HCT116 (cell line): ENCODE results near the gene ADD1. TPM values are rescaled to one million over a fixed set of nuclear protein-coding genes. Genes with fewer than 3 reads are reported as not detected.

Source experiments
- ATAC-seq: fragments of 200-7000 bp; cut with Tn5 transposase; 2 replicates; pipeline ENCODE4 v1.9.1; 2020; ENCODE audit warnings: mild to moderate bottlenecking, moderate library complexity
- BruUV-seq: library from RNA; stranded (reverse); fragments of 400-500 nt; replicated peaks from 2 replicates; lab custom pipeline; 2021; lab: Mats Ljungman, UMichigan
- CTCF ChIA-PET: fragments of 300-600 bp; sonication (Branson Sonifier 250); formaldehyde crosslinking; loops from one replicate; lab custom pipeline; 2021; ENCODE audit warnings: antibody characterized with exemption; lab: Charles Lee
- POLR2A ChIA-PET: fragments of 300-600, 350-600 bp; sonication (Branson Sonifier 250); formaldehyde crosslinking; loops from one replicate; lab custom pipeline; 2021; ENCODE audit warnings: antibody characterized with exemption; lab: Charles Lee
- RAD21 ChIA-PET, 2 experiments: fragments of 300-600 bp; sonication (Branson Sonifier 250); formaldehyde crosslinking; loops; one replicate each; lab custom pipeline; 2023; ENCODE audit warnings: low total read pairs in 2 of 2; ENCODE audit not compliant: uncharacterized antibody in 2 of 2, unreplicated experiment in 2 of 2, low non-redundant PET in 1 of 2; lab: Charles Lee
- DNase-seq: peaks from one replicate; pipeline ENCODE4 v3.0.0-alpha.2; 2010; ENCODE audit warnings: low read depth, low spot score
- H2AFZ ChIP-seq: fragments of 200-600 bp; shearing (Covaris generic), sonication (generic); 2 replicates; pipeline ENCODE4 v1.6.1; 2017; ENCODE audit warnings: low read depth, mixed run types, mixed read lengths, antibody characterized with exemption, low read length; ENCODE audit not compliant: poor library complexity, severe bottlenecking
- H3K27ac ChIP-seq: 2 replicates; pipeline ENCODE4 v1.5.1; 2012; ENCODE audit warnings: low read depth, low read length
- H3K27me3 ChIP-seq: fragments of 200-600 bp; sonication (generic); 2 replicates; pipeline ENCODE4 v1.6.1; 2016; ENCODE audit warnings: mixed run types, low read length, mixed read lengths; ENCODE audit not compliant: insufficient read depth
- H3K36me3 ChIP-seq, 2 experiments: fragments of 200-500 bp in 1 of 2; fragments of 200-600 bp in 1 of 2; sonication (Bioruptor generic) in 1 of 2; sonication (generic) in 1 of 2; 2 replicates each; pipeline versions ENCODE4 v1.5.1 to v1.6.1; 2014 to 2016; ENCODE audit warnings: low read length in 2 of 2, inconsistent platforms in 1 of 2, mixed read lengths in 1 of 2, mixed run types in 1 of 2; ENCODE audit not compliant: insufficient read depth in 2 of 2, control insufficient read depth in 1 of 2
- H3K4me1 ChIP-seq, 2 experiments: fragments of 200-600 bp in 1 of 2; sonication (generic) in 1 of 2; 2 replicates each; pipeline versions ENCODE4 v1.5.1 to v1.6.1; 2012 to 2017; ENCODE audit warnings: low read length in 2 of 2, inconsistent platforms in 1 of 2, mild to moderate bottlenecking in 1 of 2, mixed read lengths in 1 of 2, mixed run types in 1 of 2, moderate library complexity in 1 of 2; ENCODE audit not compliant: insufficient read depth in 2 of 2, control insufficient read depth in 1 of 2
- H3K4me2 ChIP-seq: fragments of 200-600 bp; sonication (generic); 2 replicates; pipeline ENCODE4 v1.6.1; 2017; ENCODE audit warnings: mixed run types, low read length, mixed read lengths
- H3K4me3 ChIP-seq, 2 experiments: fragments of 200-600 bp in 1 of 2; sonication (generic) in 1 of 2; replicated peaks in 1 of 2; 2 replicates each; pipeline ENCODE4 v1.5.1; 2011 to 2016; ENCODE audit warnings: low read length in 2 of 2, control low read depth in 1 of 2, low read depth in 1 of 2, mild to moderate bottlenecking in 1 of 2, mixed read lengths in 1 of 2, mixed run types in 1 of 2
- H3K79me2 ChIP-seq: fragments of 200-600 bp; sonication (generic); 2 replicates; pipeline ENCODE4 v1.6.1; 2017; ENCODE audit warnings: mild to moderate bottlenecking, mixed run types, low read length, moderate library complexity, mixed read lengths; ENCODE audit not compliant: insufficient read depth
- H3K9ac ChIP-seq: fragments of 200-600 bp; sonication (generic); 2 replicates; pipeline ENCODE4 v1.6.1; 2016; ENCODE audit warnings: low read length, mixed read lengths
- H3K9me2 ChIP-seq: fragments of 200-600 bp; sonication (generic), shearing (Covaris generic); 2 replicates; pipeline ENCODE4 v1.6.1; 2017; ENCODE audit warnings: mixed run types, mild to moderate bottlenecking, moderate library complexity; ENCODE audit not compliant: insufficient read depth
- H3K9me3 ChIP-seq, 2 experiments: fragments of 200-500 bp in 1 of 2; fragments of 200-600 bp in 1 of 2; sonication (Bioruptor generic) in 1 of 2; sonication (generic) in 1 of 2; 2 replicates each; pipeline ENCODE4 v1.6.1; 2014 to 2017; ENCODE audit warnings: low read length in 2 of 2, mixed read lengths in 2 of 2, inconsistent platforms in 1 of 2, low read depth in 1 of 2, mild to moderate bottlenecking in 1 of 2, mixed run types in 1 of 2, moderate library complexity in 1 of 2; ENCODE audit not compliant: control insufficient read depth in 1 of 2, insufficient read depth in 1 of 2
- H4K20me1 ChIP-seq: fragments of 200-600 bp; sonication (generic), shearing (Covaris generic); 2 replicates; pipeline ENCODE4 v1.6.1; 2017; ENCODE audit warnings: mixed run types, mild to moderate bottlenecking, moderate library complexity; ENCODE audit not compliant: insufficient read depth
- CBX3 ChIP-seq: IDR thresholded peaks from 2 replicates; pipeline ENCODE4 v1.6.1; 2012; ENCODE audit warnings: low read depth
- CEBPB ChIP-seq: IDR thresholded peaks from 2 replicates; pipeline ENCODE4 v1.6.1; 2012; ENCODE audit warnings: low read depth
- EGR1 ChIP-seq: IDR thresholded peaks from 2 replicates; pipeline ENCODE4 v1.6.1; 2012; ENCODE audit warnings: low read depth
- ELF1 ChIP-seq: IDR thresholded peaks from 2 replicates; pipeline ENCODE4 v1.6.1; 2012; ENCODE audit warnings: low read depth, borderline replicate concordance
- EZH2 ChIP-seq: fragments of 200-600 bp; sonication (generic); IDR thresholded peaks from 2 replicates; pipeline ENCODE4 v1.6.1; 2017; ENCODE audit warnings: antibody characterized with exemption, mixed run types
- EZH2phosphoT487 ChIP-seq: fragments of 200-600 bp; IDR thresholded peaks from 2 replicates; pipeline ENCODE4 v1.6.1; 2018; ENCODE audit warnings: antibody characterized with exemption, borderline replicate concordance
- FOSL1 ChIP-seq: IDR thresholded peaks from 2 replicates; pipeline ENCODE4 v1.6.1; 2012; ENCODE audit warnings: low read depth
- JUND ChIP-seq: IDR thresholded peaks from 2 replicates; pipeline ENCODE4 v1.6.1; 2012
- RAD21 ChIP-seq: IDR thresholded peaks from 2 replicates; pipeline ENCODE4 v1.6.1; 2012; ENCODE audit warnings: low read depth, mild to moderate bottlenecking
- SIN3A ChIP-seq: IDR thresholded peaks from 2 replicates; pipeline ENCODE4 v1.6.1; 2012; ENCODE audit warnings: low read depth
- SP1 ChIP-seq: IDR thresholded peaks from 2 replicates; pipeline ENCODE4 v1.6.1; 2012; ENCODE audit warnings: low read depth
- SRF ChIP-seq: IDR thresholded peaks from 2 replicates; pipeline ENCODE4 v1.6.1; 2012; ENCODE audit warnings: low read depth
- TCF7L2 ChIP-seq: IDR thresholded peaks from 2 replicates; pipeline ENCODE4 v1.7.0; 2011; ENCODE audit warnings: borderline replicate concordance, inconsistent platforms; ENCODE audit not compliant: insufficient read depth, insufficient read length; ENCODE audit errors: extremely low read depth
- YY1 ChIP-seq: IDR thresholded peaks from 2 replicates; pipeline ENCODE4 v1.6.1; 2011; ENCODE audit warnings: low read length, low read depth, moderate library complexity, mild to moderate bottlenecking; ENCODE audit not compliant: insufficient replicate concordance; ENCODE audit errors: extremely low read depth
- ZFX ChIP-seq: fragments of 450-650 bp; IDR thresholded peaks from 2 replicates; pipeline ENCODE4 v1.6.1; 2017
- ZNF274 ChIP-seq: fragments of 200-500 bp; sonication (Bioruptor generic); IDR thresholded peaks from 2 replicates; pipeline ENCODE4 v1.6.1; 2014; ENCODE audit warnings: mild to moderate bottlenecking, low read depth, low read length, inconsistent platforms
- intact Hi-C: fragments of 100-400 bp; cut with micrococcal nuclease; formaldehyde crosslinking; loops from 2 replicates; pipeline ENCODE4 v1.10.0; 2022
- total RNA-seq: library from RNA; stranded (reverse); gene quantifications from one replicate; pipeline ENCODE4 v1.2.1, GENCODE V29; 2021; ENCODE audit not compliant: unreplicated experiment
- TF ChIP-seq, protein P1 (sequence below): IDR thresholded peaks from 2 replicates; pipeline ENCODE4 v1.6.1; 2012; ENCODE audit warnings: low read depth
- TF ChIP-seq, protein P2 (sequence below): IDR thresholded peaks from 2 replicates; pipeline ENCODE4 v1.6.1; 2012
- TF ChIP-seq, protein P3 (sequence below): IDR thresholded peaks from 2 replicates; pipeline ENCODE4 v1.6.1; 2012

The ADD1 gene
- total RNA-seq, 1 experiment from 2014 or later, result 139 TPM

DNA sequence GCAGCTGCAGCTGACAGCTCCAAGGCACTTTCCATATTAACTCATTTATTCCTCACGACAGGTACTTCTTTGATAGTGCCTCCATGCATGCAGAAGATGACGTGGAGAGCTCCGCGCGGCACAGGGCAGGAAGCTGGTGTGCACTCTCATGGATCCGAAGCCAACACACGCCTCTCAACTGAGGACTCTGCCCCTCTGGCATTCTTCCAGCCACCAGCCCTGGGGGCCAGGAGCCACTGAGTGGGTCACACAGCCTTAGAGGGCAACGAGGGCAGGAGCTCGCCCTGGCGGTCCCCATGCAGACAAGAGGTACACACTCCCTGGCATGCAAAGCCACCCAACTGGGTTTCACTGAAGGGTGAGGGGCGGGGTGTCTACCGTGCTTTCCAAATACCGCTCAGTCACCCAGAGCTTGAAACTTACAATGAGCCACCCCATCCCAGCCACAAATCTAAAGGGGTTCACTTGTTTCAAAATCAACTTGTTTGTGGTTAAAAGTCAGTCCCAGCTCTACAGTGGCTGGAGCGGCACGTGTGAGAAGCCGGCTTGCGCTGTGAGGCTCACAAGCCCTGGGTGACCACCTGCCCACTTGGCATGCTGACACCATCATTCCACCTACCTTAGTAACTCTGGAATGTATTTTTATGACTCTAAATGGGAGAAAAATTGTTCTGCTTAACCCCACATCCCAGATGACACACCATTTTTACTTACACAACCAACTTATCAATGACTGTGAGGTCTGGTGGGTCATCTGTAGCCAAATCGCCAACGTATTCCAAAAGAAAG, 103.4 kb downstream of the ADD1 start:
- TF ChIP-seq ZFX, result no peak
- TF ChIP-seq ELF1, result no peak
- no peak for TF ChIP-seq SP1
- TF ChIP-seq YY1, result no peak
- TF ChIP-seq JUND, result no peak
- no peak for TF ChIP-seq ZNF274
- TF ChIP-seq EZH2, result no peak
- ChIA-PET POLR2A (no interaction called here), RAD21 (no interaction called here), CTCF (no interaction called here)
- Histone ChIP-seq H3K9ac (no peak overlapping the region), H2AFZ (no peak overlapping the region), H3K27ac (no peak overlapping the region), H4K20me1 (peaks cover 9% of the 10 kb centered on the region; the same call in 1 of the 2 replicates), H3K27me3 (no peaks in the 10 kb centered on the region), H3K79me2 (peaks cover 62% of the 10 kb centered on the region), H3K9me3 (no peaks in the 10 kb centered on the region), H3K4me2 (no peak overlapping the region), H3K4me3 (no peak overlapping the region), H3K4me1 (no peaks in the 10 kb centered on the region), H3K36me3 (peaks cover 77 to 88% of the 10 kb centered on the region in 2 experiments), H3K9me2 (no peaks in the 10 kb centered on the region)
- DNase-seq, result no peak
- intact Hi-C loops, result no loop called here
- no TSS peak for BruUV-seq
- no peak for ATAC-seq

DNA sequence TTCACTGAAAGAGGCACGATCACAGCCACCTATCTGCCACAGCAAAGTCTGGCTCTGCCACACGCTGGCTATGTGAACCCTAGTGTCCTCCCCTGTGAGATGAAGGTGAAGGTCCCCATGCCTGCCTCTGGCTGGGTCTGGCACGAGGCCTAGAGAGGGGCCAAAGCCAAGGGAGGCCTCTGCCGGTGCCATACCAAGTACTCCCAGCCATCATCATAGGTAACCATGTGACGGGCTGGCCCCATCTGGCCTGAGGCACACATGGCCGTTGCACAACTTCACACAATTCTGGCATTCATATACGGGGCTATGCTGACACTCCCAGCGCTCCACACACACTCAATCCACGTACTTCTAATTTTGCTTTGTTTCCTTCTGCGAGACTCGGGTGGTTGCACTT, 104.3 kb downstream of the ADD1 start:
- H4K20me1 ChIP-seq, result peaks cover 9% of the 10 kb centered on the region; the same call in 1 of the 2 replicates
- no peak for TF ChIP-seq SRF
- TF ChIP-seq, protein P1, sequence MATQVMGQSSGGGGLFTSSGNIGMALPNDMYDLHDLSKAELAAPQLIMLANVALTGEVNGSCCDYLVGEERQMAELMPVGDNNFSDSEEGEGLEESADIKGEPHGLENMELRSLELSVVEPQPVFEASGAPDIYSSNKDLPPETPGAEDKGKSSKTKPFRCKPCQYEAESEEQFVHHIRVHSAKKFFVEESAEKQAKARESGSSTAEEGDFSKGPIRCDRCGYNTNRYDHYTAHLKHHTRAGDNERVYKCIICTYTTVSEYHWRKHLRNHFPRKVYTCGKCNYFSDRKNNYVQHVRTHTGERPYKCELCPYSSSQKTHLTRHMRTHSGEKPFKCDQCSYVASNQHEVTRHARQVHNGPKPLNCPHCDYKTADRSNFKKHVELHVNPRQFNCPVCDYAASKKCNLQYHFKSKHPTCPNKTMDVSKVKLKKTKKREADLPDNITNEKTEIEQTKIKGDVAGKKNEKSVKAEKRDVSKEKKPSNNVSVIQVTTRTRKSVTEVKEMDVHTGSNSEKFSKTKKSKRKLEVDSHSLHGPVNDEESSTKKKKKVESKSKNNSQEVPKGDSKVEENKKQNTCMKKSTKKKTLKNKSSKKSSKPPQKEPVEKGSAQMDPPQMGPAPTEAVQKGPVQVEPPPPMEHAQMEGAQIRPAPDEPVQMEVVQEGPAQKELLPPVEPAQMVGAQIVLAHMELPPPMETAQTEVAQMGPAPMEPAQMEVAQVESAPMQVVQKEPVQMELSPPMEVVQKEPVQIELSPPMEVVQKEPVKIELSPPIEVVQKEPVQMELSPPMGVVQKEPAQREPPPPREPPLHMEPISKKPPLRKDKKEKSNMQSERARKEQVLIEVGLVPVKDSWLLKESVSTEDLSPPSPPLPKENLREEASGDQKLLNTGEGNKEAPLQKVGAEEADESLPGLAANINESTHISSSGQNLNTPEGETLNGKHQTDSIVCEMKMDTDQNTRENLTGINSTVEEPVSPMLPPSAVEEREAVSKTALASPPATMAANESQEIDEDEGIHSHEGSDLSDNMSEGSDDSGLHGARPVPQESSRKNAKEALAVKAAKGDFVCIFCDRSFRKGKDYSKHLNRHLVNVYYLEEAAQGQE, result no peak
- no peak for TF ChIP-seq TCF7L2
- TF ChIP-seq, protein P2, sequence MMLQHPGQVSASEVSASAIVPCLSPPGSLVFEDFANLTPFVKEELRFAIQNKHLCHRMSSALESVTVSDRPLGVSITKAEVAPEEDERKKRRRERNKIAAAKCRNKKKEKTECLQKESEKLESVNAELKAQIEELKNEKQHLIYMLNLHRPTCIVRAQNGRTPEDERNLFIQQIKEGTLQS, result no peak
- no peak for TF ChIP-seq EGR1
- no peak for TF ChIP-seq FOSL1
- TF ChIP-seq, protein P3, sequence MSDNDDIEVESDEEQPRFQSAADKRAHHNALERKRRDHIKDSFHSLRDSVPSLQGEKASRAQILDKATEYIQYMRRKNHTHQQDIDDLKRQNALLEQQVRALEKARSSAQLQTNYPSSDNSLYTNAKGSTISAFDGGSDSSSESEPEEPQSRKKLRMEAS, result no peak
- no peak for TF ChIP-seq EZH2phosphoT487
- TF ChIP-seq CEBPB, result no peak
- no peak for TF ChIP-seq RAD21
- no peak for TF ChIP-seq CBX3
- no peak for TF ChIP-seq SIN3A
- TF ChIP-seq EZH2, result no peak

More for the DNA sequence above, 104.3 kb downstream of the ADD1 start:
- intact Hi-C loops, result no loop called here
- ATAC-seq, result no peak
- Histone ChIP-seq H2AFZ (no peak overlapping the region), H3K9me2 (no peaks in the 10 kb centered on the region), H3K4me3 (no peak overlapping the region), H3K4me1 (no peaks in the 10 kb centered on the region), H3K4me2 (no peak overlapping the region), H3K9ac (no peak overlapping the region), H3K9me3 (no peaks in the 10 kb centered on the region), H3K36me3 (peaks cover 74 to 82% of the 10 kb centered on the region in 2 experiments), H3K79me2 (peaks cover 65% of the 10 kb centered on the region), H3K27ac (no peak overlapping the region), H3K27me3 (no peaks in the 10 kb centered on the region)
- no TSS peak for BruUV-seq
- CTCF ChIA-PET, result interaction anchor here (1.6 kb wide), 1 partner anchor 12 kb away, joined by 5 read pairs; no protein-coding TSS in a partner anchor
- POLR2A ChIA-PET, result interaction anchor here (1.6 kb wide), 1 partner anchor 11 kb away, joined by 3 read pairs; no protein-coding TSS in a partner anchor
- RAD21 ChIA-PET, result no interaction called here
- no peak for DNase-seq
